Embryonic facial prominence (tissue), 1 donor: ENCODE data around the gene KCNJ11.

Source experiments
- DNase-seq: peaks from one replicate; pipeline ENCODE4 v3.0.0-alpha.2; 2016; ENCODE audit errors: extremely low spot score

The KCNJ11 gene

DNA sequence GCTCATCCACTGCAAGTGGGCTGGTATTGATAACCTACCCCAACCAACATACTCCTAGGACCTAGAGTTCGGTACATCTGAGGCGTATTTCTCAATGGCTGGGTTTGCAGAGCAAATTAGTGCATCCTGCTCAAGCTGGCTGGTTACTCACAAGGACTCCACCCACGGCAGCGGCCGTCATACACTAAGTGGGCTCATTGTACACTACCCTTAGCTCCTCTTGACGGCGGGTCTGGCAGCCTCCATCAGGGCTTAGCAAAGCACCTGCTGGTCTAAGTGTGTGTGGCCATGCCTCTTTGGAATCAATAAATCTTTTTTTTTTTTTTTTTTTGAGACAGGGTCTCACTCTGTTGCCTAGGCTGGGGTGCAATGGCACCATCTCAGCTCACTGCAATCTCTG is 20.2 kb upstream of the KCNJ11 start:
- no peak for DNase-seq

DNA sequence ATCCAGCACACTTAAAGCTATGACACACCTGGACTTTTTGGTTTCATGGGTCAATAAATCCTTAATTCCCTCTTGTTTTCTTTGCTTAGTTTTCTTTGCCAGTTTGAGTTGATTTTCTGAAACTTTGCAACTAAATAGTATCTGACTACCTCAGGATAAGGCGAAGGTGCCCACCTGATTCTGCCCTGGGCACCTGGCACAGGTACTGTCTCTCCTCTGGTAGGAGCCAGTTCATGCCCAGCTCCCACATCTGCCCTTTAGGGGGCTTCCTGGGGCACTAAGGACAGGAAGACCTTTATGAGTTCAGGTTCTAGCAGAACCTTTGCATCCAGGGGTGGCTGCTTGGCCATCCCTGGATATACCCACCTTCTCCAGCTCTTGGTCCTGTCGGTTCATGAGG is 19.6 kb upstream of the KCNJ11 start:
- DNase-seq = no peak

DNA sequence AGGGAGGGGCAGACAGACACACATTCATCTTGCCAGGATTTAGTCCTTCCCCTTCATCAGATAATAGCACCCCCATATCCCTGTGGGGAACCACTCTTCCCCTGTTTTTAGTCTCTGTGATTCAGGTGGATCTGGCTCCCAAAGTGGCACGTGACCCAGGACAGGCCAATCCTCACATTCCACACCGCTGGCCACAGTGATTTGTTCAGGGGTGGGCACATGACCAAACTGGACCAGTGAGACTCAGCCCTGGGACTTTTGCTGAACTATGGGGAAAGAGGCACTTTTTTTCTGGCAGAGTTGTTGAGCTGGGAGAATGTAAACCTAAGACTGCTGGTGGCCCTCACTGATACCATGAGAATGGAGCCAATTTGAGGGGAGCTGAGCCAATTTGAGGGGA is 19.1 kb upstream of the KCNJ11 start:
- no peak for DNase-seq

DNA sequence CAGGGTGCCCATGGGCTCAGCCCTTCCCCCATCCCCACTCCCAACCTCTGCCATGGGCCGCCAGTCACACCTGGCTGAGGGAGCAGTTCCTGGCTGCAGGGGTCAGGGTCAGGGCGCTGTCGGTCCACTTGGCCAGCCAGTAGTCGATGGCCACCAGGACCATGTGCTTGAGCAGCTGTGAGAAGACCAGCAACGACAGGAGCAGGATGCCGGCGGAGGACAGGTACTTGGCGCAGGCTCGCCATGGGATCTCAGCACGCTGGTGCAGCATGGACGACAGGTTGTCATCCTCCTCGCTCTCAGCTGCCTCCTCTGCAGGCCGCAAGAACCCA is 18.3 kb upstream of the KCNJ11 start:
- DNase-seq = no peak

DNA sequence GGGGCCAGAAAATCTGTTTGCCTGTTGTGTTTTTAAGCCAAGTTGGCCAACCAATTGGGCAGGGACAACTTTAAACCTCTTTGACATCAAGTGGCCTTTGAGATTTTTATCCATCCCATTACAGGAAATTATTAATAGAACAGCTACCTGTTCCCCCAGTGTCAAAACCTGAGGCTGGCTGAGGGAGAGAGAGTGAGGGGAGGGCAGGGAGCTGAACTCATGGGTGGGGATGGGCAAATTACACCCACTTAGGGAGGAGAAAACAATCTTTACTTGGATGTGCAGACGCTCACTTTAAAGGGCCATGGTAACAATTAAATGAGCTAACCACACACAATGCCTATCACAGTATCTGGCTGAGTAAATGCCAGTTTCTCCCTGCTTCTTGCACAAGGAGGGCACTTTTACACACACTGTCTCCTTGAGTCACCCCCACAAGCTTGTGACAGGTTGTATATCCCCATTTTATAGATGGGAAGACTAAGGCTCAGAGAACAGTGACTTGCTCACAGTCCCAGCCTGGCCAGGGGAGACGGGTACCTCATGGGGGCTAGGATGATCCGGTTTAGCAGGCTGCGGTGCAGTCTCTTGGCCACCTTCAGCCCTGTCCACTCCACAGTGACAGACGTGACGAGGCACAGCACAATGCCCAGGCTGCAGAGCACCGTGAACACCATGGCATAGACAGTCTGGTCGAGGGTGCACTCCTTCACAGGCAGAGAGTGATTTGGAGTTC is 17.8 kb upstream of the KCNJ11 start:
- DNase-seq = no peak

DNA sequence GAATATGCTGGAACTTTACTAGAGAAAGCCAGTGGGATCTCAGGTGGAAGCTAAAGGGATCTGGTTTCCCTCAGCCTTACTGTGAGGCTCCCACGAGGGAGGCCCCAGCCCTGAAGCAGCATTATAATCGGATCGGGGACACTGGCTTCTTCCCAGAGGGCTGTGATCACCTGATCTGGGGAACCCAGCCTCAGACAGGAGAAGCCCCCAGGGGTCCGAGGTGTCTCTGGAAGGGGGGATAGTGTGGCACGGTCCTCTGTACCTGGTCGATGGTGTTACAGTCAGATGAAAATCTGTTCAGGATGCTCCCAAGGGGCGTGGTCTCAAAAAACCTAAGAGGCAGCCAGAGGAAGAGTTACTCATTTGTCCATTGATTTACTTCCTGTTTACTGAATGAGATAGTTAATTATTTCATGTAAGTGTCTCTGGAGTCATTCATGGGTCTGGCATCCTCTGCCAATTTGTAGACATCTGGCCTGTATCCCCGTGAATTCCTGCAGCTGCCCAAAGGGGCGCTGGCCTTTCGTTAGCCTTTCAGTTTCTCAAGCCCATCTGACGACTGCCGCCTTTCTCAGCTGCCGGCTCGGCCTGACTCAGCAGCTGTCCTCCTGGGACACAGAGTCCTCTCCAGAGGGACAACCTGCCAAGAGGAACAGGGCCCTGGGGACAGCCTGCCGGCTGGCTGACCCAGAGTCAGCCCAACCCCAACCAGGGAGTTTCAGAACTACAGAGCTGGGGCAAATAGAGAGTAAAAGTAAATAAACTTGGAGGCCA is 17.0 kb upstream of the KCNJ11 start:
- DNase-seq = no peak

DNA sequence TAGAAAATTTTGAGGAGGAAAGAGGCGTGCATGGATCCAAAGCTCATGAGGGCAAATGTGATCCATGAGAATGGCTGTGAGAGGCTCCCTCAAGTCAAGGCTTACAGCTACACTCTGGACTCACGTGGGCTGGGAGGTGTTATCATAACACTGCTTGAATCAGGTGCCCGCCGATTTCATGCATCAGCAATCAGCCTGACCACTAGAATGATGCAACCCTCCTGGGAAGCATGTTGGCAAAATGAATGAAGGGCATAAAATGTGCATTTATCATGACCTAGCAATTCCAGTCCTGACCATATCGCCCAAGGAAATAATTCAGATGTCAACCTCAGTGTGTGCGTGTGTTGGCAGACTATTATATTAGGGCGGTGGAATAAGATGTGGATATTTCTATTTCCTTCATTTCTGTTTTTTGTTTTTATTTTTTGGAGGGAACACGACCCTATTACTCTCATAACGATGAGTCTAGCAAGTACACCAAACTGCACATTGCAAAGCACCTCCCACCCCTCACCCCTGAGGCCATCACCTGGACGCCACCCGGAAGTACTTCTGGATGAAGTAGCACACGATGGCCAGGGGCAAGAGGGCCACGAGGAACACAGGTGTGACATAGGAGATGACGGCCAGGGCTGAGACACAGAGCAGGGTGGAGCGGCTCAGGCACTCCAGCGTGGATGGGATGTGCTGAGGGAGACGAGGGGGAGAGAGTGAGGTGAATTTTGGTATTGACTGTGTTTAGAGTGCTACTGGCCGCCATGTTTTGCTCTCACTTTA is 15.7 kb upstream of the KCNJ11 start:
- no peak for DNase-seq

DNA sequence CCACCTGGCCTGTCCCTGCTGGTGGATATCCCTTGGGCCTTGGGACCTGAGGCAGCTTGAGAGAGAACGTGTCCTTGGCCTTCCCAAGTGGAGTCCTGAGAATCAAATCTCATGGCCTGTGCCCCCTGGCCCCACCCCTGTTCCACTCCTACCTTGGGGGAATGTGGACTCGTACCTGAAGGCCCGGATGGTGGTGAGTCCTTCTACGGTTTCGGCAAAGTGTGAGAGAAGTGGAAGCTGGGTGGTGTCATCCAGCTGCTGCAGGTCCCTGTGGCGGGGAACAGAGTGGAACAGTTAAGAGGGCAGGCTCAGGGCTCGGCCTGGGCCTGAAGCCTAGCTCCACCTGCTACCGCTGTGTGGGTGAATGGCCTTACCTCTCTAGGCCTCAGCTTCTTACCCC is 14.0 kb upstream of the KCNJ11 start:
- DNase-seq = no peak

DNA sequence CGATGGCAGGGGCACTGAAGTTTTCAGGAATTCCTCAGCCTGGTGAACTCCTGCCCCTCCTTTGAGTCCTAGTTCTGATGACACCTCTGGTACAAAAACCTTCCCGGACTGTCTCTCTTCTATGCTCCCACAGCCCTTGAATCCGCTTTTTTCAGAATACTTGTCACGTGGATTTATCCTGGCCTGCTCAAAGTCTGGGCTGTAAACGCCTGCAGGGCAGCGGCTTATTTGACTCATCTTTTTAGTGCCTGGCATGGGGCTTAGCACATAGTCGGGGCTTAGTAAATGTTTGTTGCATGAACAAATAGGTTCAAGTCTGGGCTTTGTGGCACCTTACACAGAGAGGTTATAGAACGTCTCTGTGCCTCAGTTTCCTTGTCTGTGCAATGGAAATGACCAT is 13.4 kb upstream of the KCNJ11 start:
- no peak for DNase-seq

DNA sequence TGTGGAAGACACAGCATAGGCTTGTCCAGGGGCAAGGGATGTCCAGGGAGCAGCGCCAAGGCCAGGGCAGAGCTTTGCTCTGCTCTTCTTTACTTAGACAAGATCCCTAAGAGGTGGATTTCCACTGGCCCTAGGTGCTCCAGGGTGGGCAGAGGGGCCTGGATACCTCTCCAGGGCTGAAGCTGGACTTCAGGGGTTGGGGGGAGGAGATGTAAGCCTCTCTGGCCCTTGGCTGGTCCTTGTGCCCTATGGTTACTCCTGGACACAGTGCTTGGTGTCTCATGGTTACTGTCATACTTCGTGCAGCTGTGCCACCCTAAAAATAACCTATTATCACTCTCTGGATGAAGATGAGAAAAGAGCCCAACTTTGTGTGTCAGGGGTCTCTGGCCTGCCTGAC is 12.9 kb upstream of the KCNJ11 start:
- no peak for DNase-seq

DNA sequence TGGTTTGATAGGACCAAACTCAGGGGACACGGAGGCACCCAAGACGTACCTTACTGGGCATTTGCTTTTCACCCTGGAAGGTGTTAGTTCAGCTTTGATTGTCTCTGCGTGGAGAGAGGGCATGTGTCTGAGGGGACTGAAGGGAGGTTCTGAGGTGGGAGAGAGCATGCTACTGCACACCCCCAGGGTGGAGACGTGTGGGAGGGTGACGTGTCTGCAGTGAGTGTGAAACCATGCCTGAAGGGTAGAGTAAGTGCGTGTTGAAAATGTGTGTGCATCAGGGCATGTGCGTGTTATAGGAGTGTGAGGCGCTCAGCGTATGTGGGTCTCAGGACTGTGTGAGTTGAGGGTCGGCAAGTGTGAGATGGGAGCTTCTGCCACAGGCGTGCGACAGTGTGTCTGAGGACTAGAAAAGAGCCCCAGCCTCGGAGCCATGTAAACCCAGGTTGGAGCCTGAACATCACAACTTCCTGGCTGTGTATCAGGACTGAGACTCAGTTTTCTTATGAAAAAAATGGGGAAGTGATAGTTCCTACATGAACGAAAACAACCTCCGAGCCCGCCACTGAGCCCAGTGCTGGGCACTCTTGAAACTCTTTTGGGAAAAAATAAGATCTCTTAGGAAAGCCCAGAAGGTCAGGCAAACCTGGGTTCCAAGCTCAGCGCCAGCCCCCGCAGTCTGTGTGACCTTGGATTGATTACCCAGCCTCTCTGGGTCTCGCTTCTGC is 11.8 kb upstream of the KCNJ11 start:
- no peak for DNase-seq

DNA sequence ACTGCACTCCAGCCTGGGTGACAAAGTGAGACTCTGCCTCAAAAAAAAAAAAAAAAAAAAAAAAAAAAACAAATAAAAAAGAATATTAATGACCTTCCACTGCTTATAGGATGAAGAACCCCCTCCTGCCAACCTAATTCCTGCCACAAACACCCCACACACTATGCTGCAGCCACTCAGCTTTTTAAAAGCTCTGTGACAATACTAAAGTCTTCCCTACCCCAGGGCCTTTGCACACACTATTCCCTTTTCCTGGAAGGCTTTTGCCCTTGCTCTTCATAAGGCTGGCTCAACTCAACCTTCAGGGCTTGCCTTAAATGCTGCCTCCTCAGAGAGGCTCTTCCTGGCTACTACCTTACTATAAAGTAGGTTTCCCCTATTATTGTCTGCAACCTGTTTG is 10.8 kb upstream of the KCNJ11 start:
- no peak for DNase-seq

DNA sequence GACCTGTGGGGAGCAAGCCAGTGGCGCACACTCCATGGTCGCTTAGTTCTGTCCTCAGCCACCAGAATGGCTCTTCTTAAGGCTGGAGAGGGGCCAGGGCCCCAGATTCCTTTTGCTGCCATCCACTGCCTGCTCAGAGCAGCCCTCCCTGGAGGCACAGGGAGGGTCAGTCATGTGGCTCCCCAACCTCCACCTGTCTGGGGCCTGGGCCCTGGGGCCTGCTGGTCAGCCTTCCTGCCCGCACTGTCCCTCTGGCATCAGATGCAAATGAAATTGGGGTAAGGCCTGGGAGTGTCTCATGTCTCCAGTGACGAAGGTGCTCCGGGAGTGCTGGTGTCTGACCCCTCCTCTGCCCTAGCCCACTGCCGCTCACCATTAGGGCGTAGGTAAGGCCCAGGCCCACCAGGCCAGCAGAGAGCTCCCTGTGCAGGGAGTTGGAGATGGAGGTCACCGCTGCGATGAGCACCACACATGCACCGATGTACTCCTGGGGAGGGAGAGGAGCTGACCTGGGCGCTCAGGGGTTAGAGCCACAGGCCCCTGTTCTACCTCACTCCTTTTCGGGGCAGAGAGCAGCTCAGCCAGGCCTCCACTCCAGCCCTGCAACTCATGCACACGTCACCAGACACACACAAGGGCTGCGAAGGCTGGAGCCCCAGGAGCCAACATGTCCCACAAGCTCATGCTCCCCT is 9.0 kb upstream of the KCNJ11 start:
- DNase-seq = no peak

DNA sequence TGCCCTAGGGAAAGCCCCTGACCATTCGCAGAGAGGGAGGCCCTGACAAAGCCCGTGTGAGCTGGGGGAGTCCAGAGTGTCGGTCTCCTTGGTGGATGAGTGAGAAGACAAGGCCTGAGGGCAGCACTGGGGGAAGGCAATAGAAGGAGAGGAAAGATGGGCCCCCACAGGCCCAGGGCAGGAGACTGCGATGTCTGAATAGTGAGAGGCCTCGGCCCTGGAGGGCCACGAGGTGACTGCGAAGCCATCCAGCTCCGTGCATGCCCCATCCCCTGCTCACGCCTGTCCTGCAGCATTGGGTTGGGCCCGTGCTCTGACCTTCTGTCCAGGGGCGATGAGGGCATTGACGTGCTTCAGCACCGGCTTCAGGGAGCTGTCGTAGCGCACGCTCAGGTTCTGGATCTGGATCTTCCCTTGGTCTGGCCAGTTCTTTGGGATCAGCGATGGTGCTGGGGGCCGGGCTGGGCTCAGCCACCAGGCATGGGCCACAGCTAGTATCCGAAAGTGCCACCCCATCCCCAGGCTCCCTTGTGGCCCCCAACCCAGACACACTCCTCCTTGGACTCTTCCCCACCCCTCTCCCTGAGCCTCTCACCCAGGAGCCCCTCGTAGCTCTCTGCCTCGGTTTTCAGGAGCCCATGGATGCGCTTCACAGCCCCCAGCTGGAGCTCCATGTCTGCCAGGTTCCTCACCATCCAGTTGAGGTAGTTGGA is 8.3 kb upstream of the KCNJ11 start:
- DNase-seq = no peak

DNA sequence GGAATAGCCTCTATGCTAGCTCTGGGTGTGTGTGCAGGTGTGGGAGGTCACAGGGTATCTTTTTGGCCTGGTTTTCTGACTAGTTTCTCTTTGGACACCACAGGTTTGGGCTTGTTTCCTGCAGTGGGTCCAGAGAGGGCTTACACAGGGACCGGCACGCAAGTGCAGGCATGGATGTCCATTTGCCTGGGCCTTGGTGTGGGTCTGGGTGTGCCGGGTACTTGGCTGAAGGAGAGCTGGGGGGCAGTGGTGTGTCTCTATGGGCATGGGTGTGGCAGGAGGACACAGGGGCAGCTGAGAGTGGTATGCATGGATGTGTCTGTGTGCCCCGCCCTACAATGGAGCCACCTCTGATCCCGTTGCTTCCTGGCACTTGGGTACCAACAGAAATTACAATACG is 7.5 kb upstream of the KCNJ11 start:
- no peak for DNase-seq

DNA sequence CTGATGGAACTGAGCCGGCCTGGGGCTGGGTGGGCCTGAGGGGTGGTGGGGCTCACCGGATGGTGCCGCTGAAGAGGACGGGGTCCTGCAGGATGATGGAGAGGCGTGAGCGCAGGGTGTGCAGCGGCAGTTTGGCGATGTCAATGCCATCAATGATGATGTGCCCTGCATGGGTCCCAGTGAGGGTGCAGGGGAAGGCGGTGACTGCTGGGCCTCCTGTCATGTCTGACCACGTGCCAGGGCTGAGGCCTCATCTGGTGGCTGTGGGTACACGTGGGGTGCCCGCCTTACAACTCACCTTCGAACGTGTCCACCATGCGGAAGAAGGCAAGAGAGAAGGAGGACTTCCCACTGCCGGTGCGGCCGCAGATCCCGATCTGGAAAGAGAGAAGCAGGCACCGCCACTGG is 7.1 kb upstream of the KCNJ11 start:
- DNase-seq = peak; percentile 12

DNA sequence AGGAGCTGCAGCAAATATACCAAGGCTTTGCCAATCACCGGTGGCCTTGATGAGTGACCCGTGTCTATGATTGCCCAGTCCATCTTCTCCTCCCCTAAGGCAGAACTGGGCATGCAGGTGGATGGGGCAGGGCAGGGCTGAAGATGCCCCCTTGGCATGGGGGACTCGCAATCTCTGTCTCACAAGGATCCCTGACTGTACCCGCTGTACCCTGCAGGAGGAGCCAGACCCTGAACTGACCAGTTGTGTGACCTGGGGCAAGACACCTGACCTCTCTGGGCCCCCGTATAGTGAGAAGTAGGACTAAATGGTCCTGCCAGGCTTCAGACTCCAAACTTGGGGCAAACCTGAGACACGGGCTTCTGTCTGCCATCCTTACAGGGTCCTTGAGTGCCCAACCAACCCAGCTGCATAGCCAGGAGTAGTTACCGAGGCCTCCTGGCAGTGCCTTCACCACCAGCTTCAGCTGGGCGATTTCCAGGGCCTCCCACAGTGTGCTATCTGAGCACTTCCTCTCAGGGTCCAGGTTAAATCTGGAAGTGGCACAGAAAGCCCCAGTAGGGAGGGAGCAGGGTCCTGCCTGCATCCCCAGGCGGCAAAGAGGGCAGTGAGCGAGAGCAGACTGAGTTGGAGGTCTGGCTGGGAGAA is 6.4 kb upstream of the KCNJ11 start:
- no peak for DNase-seq

DNA sequence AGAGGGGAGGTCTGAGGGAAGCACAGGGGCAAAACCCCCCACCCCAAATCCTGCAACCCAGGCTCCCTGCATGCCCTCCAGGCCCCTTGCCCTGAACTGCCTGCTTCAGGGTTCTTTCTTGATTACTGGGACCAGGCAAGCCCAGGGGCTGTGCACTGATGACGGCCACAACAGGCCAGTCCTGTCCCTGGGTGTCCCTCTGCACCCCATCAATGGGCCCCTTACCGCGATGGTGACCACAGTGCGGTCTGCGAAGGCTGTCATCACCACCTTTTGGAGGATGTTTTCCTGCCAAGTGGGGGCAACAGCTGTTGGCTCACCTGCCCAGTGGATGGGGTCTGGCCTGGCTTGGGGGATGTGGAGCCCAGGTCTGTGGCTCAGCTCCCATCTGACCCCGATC is 5.0 kb upstream of the KCNJ11 start:
- DNase-seq = no peak

DNA sequence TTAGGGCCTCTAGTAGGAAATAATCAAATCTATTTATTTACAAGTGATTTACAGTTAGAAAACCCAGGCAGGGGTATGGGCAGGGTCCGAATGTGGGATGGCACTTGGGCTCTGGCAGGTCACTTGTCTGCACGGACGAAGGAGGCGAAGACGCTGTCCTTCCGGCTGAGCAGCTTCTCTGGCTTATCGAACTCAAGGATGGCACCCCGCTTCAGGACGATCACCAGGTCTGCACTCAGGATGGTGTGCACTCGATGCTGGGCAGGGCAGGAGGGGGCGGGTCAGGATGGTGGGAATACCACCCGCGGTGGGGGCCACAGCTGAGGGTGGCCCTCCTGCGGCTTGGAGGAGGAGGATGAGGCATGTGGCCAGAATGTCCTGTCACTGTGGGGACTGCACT is 4.4 kb upstream of the KCNJ11 start:
- no peak for DNase-seq
